HG03045 (cell line): ENCODE data around the gene DYRK2.
"Not testable (repeated sequence)": the region's sequence is repeated elsewhere in the genome, so short reads cannot be mapped to it uniquely, and the experiment has no call there.

Source experiments
- ATAC-seq: cut with Tn5 transposase; IDR thresholded peaks from one replicate; pipeline ENCODE4 v1.9.1; 2021; ENCODE audit warnings: mild to moderate bottlenecking, moderate library complexity; ENCODE audit not compliant: unreplicated experiment

The DYRK2 gene

DNA sequence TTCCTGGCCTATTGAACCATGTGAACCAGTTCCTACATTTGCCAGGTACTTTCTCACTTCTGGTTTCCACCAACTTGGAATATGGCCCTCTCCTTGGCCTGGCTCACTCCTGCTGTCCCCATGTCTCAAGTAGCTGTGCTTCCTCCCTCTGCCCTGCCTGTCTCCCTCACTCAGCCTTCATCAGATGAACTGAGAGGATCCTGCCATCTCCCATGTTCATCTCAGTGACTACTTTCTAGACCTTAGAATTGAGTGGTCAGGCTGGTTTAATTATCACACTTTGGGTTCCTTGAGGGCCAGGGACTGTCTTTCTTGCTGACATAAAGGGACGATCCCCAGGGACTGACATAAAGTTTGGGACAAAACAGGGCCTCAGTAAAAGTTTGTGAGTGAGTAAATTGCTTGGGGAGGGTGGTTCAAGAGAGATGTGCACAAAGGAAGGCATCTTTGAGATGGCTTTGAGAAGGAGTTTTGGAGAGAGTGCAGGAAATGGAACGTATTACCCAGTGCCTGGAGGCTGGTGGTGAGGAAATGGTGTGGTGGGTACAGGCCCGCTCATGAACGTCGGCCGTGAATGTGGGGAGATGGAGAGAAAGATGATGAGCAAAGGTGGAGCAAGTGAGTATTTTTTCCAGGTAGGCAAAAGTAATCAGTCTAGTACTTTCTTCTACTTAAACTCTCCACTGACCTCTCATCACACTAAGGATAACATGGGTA, 20.8 kb downstream of the DYRK2 start:
- ATAC-seq = no peak

DNA sequence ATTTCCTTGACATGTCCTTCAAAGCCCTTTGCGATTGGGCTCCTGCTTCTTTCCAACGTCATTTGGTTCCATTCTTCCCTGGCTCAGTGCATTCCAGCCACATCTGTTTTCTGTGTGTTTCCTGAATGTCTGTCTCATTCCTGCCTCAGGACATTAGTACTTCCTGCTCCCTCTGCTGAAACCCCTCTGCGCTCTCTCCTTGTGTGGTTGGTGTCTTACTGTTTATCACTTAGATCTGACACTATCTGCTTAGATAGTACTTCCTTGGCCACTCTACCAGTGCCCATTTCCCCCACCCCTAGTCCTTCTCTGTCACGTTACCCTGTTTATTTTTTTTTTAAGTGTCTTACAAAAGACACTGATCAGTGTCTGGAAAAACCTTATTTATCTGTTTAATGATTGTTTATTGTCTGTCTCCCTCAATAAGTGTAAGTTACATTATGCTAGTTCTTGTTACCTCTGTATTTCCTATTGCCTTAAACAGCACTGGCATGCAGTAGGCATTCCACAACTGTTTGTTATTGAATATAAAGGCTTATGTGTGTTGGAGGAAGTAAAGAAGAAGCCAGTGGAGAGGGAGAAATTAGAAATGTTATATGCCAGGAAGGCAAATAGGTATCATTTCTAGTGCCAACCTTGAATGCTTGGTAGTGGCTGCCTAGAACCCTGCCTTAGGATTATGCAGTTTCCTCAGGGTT, 21.5 kb downstream of the DYRK2 start:
- ATAC-seq = no peak

DNA sequence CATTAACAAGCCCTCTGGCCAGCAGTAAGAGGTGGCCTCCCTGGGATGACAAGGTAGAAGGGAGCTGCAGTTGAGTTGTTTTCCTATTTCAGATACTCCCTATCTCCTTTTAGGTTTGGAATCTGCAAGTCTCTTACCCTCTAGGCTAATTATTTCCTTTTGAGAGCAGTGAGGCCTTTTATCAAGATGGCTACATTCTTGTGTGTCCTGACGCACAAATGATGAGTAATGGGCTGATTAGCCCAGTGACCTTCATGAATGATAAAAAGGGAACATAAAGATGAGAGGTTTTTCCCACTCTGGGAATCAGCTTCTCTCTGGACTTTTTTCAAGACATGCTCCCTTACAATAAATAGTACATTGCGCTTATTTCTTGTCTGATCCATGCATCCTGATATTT, 22.9 kb downstream of the DYRK2 start:
- no peak for ATAC-seq

DNA sequence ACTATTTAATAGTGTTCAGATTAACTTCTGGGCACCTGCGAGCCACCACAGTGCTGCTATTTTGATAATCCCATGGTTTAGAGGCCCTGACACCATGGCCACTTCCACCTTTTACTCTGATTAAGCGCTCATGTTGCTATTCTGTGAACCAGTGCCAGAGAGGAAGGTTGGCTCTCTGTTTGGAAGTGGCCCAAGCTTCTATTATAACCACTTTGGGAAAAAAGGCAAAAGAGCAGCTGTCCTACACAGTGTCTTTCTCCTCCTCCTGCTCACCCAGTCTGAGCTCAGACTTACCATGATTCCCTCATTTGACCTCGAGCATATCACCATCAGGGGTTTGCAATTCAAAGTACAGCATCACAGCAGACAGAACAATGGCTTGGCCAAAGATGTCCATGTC, 23.3 kb downstream of the DYRK2 start:
- no peak for ATAC-seq

DNA sequence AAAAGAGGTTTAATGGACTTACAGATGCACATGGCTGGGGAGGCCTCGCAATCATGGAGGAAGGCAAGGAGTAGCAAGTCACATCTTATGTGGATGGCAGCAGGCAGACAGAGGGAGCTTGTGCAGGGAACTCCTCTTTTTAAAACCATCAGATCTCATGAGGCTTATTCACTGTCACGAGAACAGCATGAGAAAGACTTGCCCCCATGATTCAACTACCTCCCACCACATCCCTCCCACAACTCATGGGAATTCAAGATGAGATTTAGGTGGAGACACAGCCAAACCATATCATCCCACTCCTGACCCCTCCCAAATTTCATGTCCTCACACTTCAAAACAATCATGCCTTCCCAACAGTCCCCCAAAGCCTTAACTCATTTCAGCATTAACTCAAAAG, 24.0 kb downstream of the DYRK2 start:
- not testable (repeated sequence) for ATAC-seq

DNA sequence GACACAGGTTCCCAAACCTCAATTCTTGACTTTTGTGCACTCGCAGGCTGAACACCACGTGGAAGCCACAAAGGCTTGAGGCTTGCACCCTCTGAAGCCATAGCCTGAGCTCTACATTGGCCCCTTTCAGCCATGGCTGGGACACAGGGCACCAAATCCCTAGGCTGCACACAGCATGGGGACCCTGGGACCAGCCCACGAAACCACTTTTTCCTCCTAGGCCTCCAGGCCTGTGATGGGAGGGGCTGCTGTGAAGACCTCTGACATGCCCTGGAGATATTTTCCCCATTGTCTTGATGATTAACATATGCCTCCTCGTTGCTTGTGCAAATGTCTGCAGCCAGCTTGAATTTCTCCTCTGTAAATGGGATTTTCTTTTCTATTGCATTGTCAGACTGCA, 25.0 kb downstream of the DYRK2 start:
- ATAC-seq = not testable (repeated sequence)

DNA sequence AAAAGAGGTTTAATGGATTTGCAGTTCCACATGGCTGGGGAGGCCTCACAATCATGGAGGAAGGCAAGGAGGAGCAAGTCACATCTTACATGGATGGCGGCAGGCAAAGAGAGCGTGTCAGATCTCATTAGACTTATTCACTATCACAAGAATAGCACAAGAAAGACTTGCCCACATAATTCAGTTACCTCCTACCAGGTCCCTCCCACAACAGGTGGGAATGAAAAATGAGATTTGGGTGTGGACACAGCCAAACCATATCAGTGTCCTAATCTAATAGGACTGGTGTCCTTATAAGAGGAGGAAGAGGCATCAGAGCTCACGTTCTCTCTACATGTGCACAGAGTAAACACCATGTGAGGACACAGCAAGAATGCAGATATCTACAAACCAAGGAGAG, 25.9 kb downstream of the DYRK2 start:
- no peak for ATAC-seq

DNA sequence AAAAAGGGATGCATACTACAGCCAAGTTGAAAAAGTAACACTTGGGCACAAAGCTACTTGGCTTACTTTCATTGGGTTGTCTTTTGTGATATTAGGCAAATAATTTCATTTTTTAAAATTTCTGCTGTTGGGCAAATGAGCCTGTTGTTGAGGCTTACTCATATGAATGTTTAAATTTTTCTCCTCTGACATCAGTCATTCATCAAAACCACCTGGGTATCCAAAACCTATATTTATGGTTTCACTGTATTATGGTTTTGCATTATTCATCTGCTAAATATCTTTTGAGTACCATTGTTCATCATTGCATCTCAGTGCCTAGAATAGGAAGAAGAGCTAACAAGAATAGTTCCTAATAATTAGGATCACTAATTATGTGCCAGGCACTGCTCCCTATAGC, 28.1 kb downstream of the DYRK2 start:
- no peak for ATAC-seq

DNA sequence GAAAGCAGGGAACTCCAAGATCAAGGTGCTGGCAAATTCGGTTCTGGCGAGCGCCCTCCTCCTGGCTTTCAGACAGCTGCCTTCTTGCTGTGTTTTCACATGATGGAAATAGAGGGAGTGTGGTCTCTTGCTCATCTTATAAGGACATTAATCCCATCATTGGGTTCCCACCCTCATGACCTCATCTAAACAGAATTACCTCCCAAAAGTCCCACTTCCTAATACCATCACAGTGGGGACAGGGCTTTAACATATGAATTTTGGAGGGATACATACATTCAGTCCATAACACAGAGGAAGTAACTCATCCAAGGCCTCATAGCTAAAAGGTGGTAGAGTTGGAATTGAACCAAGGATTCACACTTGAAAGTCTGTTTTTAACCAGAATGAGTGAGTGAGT, 28.6 kb downstream of the DYRK2 start:
- no peak for ATAC-seq

DNA sequence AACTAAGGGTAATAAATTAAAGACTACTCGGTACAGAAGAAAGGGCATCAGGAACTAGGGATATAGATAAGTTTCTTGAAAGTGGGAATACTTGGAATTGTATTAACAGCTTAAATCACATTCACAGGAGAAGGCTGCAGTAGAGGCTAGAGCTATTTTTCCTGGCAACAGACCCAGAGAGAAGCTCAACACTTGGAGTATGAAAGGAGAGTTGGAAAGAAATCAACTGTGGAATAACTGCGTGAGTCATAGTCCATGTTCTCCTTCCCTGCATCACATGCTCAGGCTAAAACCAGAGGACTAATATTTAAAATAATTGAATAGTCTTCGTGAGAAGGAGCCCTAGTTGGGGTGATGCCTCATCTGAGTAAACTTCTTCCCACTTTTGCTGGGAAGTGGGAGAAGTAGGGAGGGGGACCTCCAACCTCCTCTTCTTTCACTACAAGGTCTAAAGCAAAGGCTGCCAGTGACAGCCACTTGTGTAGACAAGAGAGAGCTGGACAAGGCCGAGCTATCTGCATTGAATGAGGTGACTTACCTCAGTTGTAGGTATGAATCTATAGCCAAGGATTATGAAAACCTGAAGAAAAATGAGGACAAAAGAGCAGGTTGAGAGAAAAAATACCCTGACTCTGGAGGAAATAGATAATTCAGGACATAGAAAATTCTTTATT, 32.7 kb downstream of the DYRK2 start:
- no peak for ATAC-seq

DNA sequence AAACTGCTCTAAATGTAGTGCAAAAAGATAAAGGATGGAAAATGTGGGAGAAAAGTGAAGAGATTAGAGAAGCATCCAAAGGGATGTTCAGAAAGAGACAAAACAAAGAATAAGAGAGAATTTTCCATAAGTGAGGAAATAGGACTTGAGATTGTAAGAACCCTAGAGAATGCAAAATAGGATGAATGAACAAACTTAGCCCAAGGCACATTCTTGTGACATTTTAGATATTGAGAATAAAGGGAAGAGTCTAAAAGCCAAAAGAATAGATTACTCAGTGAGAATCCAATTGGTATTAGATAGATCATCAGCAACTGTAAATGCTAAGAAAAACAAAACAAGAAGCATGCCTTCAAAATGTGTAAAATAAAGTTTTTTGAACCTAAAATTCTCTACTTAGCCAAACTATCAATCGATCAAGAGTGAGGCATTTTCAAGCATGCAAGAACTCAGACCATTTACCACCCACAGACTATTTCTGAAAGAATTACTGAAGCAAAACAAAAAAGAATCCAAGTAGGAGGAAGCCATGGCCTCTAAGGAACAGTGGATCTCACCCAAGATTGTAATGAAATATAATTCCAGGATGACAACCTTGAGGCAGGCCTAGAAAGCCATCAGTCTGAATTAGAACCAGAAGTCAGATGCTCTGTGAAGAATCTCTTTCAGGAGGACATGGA, 33.5 kb downstream of the DYRK2 start:
- no peak for ATAC-seq

DNA sequence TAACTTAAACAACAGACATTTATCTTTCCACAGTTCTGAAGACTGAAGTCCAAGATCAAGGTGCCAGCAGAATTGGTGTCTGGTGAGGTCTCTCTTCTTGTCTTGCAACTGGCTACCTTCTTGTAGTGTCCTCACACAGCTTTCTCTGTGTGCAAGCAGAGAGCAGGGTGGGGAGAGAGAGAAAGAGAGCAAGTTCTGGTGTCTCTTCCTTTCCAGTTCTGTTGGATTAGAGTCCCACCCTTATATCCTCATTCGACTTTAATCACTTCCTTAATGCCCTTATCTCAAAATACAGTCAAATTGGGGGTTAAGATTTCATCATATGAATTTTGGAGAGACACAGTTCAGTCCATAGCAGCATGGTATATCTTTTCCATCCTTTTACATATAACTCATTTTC, 40.8 kb downstream of the DYRK2 start:
- ATAC-seq = no peak

DNA sequence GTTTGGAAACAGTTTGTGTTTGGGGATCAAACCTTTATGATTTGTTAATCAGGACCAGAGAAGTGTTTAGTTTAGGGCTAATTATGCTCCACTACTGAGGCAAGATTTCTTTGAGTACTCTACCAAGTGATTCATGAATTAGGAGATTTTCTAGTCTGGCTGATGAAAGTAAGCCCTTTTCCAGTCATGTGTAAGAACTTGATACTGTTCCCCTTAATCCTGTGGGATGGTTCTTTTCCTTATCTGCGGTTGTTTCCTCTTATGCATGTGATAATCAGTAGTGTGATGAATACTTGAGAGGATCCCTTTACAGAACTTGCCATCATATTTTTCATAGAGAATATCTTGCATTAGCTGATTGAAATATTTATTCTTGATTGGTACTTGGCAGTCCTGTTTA, 42.1 kb downstream of the DYRK2 start:
- ATAC-seq = no peak

DNA sequence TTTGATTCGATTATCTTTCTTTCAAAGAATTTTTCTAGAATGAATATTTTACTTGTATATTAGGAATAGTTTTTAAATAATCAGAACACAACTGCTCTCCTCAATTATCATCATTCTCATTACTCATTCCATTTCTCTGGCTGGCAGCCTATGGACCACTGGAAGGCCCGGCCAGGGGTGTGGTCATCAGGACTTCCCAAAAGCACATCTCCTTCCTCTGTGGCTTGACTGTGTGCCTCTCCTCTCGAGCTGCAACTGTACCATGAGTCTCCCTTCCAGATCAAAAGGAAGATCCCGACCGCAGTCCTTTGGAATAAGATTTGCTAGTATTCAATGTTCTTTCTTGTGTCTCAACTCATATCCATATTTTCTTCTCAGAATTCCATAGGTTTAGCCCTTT, 42.7 kb downstream of the DYRK2 start:
- no peak for ATAC-seq

DNA sequence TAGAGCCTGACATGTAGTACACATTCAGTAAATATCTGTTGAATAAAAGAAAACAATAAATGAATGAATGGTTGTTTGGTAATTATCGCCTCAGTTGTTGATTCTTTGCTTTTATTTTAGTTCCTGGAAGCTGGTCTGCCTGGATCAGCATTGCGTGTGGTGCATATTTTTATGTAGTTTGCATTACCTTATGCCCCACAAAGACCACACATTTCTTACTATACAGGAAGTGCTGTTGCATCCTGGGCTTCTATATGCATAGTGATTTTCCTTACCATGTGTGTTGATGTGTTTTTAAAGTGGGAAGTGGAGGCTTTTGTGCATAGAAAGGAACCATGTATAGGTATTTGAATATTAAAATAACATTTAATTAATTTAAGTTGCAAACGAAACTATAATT, 43.6 kb downstream of the DYRK2 start:
- no peak for ATAC-seq

DNA sequence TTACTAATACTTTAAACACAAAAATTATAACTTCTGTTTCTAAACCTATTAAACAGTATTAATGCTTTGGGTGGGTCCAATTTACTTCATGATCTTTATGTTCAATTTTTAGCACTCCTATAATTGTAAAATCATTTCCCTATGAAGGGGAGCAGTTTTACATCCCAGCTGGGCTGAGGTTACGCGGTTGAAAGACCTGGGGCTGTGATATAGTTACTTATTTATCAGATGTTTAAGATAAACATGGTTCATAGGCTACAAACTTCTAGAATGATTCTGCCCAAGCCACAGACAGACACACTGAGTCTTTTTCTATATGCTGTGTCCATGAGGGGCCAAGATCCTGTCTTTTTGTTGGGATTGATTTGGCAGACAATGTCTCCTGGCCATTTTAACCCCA, 44.4 kb downstream of the DYRK2 start:
- ATAC-seq = no peak

DNA sequence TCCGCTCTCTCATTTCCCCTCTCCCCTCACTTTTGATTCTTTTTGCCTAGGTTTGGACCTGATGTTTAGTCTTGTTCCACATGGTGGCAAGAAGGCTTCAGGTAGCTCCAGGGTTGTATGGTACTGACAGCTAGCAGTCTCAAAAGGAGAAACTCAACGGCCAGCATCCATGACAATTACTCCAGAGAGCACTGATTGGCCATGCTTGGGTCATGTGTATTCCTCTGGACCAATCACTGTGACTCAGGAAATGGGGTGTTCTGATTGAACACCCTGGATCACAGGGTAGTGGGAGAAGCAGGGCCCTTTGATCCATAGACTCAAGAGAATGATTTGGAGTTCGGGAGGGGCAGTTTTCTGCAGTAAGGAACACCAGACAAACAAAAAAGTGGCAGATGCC, 45.3 kb downstream of the DYRK2 start:
- no peak for ATAC-seq

DNA sequence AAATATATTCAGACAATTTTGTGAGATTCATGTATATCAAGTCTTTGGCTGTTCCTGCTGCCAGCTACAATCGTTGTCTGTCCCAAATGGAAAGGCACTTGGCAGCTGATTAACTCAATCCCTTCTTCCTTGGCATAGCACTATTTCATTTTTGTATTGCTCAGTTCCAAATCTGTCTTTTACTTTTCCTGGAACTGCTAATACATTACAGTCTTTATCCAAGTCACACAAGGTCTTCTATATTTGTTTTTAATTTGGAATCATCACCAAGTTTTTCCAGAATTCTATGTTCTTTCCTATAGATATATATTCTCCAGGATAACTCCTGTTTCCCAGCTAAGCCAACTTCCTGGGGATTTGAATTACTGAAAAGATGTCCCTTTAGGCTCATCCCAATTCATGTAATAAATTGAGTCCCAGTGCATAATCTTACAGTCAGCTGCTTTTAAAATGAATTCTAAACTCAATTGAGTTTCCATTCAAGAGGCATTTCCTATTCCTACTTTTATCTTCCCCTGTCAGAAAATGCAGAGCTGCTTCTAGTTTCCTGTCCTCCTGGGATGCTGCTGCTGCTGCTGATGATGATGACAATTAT, 45.9 kb downstream of the DYRK2 start:
- no peak for ATAC-seq

DNA sequence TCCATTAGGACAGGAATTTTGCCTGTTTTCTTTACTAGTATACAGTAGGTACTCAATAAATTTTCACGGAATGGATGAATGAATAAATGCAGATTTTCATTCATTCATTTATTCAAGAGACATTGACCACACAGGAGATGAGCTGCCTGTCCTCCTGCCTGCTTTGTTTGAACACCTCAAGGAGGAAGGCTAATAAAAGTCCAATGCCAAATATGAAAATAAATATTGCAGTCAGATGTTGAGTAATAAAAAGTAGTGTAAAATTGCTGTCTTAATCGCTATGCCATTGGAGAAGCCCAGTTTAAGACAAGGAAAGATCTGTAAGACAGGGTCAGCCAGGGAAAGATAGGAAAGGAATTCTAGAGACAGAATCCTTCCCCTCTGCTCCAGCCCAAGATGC, 47.4 kb downstream of the DYRK2 start:
- ATAC-seq = no peak

DNA sequence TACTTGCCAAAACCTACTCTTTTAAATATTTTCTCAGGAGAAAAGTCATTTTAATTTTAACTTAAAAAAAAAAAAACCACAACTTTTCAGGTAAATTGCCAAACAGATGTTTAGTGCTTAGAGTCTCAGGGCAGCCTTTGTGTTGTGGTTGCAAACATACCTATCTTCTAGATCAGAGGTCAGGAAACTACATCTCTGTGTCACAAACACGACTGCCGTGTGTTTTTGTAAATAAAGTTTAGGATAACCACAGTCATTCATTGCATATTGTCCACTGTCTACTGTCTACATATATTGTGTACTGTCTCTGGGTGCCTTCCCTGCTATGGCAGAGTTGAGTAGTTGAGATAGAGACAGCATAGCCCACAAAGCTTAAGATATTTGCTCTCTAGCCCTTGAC, 48.9 kb downstream of the DYRK2 start:
- ATAC-seq = no peak

DNA sequence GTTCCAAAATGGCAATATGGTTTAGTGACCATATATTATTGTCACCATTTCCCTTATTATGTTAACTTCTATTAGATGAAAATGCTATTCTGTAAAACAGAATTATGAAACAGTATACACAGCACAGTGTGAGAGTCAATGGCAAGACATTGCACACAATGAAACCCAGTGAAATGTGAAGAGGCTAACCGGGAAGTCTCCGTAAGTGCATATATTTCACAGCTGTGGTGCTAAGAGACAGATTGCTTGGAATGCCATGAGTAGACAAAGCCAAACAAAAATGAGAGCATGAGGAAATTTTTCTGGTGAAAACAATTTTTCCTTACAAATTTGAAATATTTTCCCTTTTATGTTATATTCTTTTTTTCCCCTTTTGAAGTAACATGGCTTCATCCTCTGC, 49.4 kb downstream of the DYRK2 start:
- no peak for ATAC-seq
